ENCODE measurements around the gene IQCE.
"Not testable (repeated sequence)": the region's sequence is repeated elsewhere in the genome, so short reads cannot be mapped to it uniquely, and the experiment has no call there.

IQCE gene

DNA sequence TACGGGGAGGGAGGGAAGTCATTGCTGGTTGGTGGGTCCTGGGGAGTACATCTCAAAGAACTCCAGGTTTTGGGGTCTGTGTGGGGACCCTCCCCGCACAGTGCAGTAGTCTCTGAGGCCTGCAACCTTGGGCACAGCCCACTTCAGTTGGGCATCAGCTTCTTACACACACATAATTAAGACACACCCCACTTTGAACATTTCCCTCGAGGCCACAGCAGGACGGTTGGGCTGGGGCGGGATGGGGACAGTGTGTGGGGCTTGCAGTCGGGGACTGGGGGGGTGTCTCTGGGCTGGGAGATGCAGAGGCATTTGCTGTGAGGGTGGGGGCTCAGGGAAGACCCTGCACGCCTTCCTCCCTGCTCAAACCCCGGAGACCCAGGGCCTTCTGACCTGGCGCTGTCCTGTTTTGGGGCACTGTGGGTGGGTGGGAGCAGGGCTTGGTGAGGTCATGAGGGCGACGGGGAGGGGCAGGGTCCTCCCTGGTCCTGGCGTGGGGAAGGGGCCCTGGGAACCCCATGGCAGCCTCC lies 38.0 kb upstream of the IQCE start:
- no peak for DNase-seq (ENCODE audit: low spot score)

DNA sequence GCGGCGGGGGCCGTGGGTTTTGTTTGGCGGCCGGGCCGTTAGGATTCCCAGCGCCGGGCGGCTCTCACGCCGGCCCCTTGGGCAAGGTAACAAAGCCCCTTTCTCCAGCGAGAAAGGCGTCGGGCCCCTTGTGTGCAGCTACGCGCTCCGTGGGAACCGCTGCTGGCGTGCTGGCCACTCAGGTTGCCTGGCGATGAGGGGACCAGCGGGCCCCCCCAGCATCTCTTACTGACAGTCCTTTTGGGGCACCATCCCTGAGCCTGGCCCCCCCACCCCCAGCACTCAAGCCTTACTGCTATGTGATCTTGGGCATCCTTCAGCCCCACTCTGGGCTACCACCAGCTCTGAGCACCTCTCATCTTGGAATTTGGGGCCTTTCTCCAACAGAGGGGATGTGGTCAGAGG lies 37.4 kb upstream of the IQCE start:
- DNase-seq (ENCODE audit: low spot score) = no peak

DNA sequence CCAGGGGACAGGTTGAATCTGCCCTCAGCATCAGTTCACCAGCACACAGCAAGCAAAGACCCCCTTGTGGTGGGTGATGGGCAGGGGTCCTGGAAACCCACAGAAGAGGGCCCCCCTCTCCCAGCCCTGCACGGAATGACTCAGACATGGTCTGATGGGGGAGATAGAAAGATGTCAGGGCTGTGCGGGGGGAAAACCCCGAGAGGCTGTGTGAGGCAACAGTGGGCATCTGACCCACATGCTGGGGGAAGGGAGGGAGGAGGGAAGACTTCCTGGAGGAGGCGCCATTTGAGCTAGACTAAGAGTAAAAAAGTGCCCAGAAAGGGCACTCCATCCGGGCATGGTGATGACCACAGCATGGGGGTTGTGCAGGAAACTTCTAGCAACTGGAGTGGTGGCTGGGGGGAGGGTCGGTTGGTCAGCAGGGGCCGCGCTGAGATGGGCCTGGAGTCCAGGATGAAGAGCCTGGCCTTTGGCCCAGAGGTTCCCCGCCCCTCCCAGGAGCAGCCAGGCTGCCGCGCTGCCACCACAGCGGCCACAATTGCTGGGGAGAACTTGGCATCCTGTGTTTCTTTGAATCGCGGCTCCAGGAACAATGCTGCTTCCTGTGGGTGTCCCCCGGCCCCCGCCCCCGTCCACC lies 36.7 kb upstream of the IQCE start:
- DNase-seq (ENCODE audit: low spot score) = peak; percentile 89

DNA sequence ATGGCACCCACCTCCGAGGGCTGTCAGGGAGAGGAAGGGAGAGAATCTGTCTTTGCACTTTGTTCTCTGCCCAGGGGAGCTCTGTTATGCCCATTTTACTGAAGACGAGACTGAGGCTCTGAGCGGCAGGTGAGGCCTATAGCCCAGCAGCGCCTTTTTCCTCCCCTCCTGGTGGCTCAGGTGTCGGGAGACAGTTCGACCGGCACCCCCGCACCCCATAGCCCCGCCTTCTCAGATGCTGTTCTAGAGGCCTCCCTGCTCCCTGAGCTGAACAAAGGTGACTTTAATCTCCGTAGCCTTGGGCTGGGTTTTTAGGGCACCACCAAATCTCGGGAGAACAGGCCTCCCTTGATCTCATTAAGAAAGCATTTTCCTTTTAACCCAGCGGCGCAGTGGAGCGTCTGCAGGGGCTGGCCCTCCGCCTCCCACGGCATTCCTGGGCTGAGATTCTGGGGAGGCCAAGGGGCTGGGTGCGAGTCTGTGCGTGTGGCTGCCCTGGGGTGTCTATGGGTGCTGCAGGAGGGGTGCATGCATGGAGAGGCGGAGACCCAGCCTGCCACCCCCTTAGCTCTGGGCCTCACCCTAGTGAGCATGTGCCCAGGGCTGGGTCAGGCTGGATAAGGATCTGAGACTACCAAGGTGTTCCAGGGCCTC lies 35.9 kb upstream of the IQCE start:
- DNase-seq (ENCODE audit: low spot score) = peak; percentile 29

DNA sequence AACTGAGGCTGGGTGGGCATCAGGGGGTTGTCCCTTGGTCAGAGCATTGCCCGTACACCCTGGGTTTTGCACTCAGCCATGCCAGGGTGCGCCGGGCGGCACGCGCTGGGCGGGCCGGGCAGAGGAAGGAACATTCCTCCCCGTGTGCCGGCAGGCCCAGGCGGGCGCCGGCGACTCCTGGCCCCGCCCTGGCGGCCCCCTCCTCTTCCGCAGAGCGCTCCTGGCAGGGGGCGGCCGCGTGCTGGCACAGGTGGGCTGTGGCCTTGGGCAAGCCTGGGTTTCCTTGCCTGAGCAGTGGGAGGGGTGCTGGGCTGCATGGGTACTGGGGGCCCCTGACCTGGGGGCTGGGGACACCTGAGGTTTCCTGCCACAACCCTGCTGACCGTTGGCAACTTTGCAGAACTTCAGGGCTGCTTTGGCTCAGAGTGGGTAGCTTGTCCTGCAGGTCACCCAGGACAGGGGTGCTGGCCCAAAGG lies 35.3 kb upstream of the IQCE start:
- DNase-seq (ENCODE audit: low spot score) = no peak

DNA sequence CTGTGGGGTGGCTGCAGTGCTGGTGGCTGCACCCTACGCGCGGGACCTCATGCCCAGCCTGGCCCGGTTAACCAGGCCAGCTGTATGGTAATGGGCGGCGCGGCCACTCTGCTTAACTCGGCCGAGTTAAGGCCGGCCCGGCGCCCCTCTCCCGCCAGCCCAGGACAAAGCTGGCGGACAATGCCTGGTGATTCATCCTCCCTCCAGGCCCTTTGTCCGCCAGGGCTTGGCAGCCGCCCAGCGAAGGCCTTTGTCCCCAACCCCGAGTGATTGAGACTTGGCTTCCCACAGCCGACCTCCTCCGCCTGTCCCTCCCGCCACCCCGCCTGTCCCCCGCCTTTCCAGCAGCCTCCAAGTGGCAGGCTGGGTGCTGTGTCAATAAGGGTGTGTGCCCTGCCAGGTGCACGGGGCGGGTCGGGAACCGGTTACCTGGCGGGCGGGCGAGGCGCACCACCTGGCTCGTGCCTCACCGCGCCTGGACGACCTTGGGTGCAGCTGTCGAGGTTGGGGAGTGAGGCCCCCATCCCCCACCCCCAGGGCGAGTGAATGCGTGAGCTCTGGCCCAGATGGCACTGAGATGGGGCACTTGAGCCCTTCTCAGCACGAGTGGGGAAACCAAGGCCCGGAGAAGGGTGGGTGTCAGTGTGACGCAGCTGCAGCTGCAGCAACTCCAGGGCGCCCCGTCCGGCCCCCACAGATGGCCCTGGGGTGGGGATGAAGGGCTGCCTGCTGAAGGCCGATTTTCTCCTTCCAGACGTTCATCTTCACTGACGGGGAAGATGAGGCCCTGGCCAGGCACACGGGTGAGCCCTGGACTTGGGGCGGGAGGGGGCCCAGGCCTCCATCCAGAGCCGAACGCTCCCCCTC lies 34.6 kb upstream of the IQCE start:
- no peak for DNase-seq (ENCODE audit: low spot score)

DNA sequence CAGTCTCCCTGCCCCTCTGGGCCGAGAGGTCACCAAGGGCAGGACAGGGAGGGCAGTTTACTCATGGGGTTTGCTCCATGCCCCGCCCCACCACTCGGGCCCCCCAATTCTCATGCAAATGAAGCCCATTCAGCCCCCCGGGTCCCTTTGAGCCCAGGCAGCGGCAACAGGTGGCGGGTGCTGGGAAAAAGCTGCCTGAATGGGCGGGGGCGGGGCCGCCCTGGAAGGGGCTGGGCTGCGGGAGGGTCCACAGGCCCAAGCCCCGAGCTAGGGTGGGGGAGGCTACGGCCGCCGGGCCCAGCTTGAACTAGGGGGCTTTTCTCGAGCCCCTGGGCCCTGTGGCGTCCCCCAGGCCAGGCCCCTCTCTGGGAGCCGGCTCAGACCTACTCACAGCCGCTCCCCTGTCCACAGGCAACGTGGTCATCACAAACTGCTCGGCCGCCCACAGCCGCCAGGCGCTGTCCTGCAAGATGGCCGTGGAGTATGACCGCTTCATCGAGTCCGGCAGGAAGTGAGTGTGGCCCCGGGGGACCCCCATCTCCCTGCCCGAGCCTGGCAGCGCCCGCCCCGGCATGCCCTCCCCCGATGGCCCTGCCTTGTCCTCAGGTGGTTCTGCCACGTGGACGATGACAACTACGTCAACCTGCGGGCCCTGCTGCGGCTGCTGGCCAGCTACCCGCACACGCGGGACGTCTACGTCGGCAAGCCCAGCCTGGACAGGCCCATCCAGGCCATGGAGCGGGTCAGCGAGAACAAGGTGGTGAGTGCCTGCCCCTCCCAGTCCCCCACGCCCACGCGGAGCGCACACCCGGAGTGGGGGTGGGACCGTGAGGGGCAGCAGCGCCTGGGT lies 33.7 kb upstream of the IQCE start:
- DNase-seq (ENCODE audit: low spot score) = no peak

DNA sequence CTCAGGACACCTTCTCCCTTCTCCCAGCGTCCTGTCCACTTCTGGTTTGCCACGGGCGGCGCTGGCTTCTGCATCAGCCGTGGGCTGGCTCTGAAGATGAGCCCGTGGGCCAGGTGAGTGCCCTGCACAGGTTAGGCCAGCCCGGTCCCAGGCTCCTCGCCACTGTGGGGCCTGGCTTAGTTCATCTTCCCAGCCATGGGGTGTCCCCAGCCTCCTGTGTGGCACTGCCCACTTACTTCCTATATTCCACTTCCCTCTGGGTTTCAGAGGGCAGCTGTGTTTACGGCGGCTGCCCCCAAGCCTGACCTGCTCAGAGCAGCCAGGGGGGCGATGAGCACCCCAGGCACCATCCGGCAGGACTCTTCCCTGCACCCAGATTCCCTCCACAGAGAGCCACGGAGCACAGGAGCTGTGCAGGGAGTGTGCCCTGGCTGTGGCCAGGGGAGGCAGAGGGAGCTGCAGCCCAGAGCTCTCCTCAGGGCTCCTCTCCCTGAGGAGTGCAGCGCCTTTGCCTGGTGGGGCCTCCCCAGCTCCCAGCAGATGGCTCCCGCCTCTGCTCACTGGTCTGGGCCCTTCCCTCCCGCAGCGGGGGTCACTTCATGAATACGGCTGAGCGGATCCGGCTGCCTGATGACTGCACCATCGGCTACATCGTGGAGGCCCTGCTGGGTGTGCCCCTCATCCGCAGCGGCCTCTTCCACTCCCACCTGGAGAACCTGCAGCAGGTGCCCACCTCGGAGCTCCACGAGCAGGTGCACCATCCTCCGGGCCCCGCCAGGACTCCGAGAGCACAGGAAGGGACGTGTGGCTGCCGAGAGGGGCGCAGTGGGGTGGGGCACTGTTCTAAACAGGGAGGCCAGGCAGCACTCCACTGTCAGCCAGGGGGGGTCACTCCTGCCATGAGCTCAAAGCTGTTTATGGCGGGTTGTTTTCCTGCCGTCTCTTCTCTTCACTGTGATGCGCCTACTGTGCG lies 32.8 kb upstream of the IQCE start:
- DNase-seq (ENCODE audit: low spot score) = no peak

DNA sequence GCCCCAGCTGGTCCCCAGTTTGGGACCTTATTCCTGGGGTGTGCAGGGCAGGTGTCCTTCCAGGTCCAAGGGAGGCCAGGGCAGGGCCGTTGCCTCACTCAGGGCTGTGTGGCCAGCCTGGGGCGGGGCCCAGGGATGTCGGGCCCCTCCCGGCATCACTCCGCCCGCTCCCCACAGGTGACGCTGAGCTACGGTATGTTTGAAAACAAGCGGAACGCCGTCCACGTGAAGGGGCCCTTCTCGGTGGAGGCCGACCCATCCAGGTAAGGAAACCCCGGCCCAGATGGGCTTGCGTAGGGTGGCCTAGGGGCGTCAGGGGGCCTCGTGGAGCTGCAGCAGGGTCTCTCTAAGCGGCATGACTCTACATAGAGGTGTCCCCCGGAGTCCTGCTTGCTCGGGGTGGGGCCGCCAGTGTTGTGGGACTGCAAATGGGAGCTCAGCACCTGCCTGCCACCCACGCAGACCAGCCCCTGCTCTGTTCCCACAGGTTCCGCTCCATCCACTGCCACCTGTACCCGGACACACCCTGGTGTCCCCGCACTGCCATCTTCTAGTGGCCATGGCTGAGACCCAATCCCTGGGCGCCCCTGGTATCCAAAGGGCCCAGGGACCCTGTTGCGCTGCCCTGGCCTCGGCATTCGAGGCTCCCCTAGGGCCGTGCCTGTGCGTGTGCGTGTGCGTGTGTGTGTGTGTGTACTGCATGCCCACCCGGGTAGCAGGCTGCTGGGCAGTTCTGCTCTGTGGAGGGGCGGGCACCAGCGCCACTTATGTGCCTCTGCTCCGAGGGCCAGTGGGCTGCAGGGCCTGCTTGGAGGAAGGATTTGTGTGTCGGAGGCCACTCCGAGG lies 31.9 kb upstream of the IQCE start:
- DNase-seq (ENCODE audit: low spot score) = no peak

DNA sequence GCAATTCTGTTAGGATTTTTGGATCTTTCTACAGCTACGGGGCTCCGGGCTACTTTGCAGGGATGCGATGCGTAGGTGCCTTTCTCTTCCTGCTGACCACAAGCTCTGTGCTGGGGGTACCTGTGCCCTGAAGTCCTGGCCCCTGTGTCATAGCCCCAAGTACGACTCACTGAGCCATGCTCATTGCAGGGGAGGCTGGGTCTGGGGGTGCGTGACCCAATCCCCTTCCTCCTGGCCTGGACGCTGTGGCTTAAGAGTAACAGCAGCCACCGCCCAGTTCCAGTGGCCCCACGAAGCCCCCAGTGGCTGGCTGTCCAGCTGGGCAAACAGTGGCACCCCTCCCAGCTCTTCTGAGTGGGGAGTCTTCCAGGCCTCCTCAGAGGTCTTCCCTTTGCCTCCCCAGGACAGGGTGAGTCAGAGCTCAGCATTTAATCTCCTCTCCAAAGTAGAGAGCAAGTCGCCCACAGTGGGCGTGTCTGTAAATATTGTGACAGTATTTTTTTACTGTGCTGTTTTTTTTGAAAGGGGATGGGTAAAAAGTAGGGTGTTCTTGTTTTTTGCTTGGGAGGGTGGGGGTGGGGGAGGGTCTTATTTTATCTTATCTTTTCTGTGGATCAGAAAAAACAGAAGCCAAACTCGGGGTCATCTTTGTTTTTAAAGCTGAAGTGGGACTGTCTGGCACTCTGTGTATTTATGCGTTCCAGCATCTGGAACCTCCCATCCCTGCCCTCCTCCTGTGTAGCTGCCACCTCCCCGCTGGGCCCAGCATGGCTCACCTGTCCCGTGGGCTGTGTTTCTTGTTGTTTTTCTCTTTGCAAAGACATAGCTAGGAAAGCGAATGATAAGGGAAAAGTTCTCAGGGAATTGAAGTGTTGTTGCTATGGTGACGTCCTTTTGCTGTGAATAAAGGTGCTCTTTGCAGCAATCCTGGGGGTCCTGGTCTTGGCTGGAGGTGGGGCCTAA lies 31.0 kb upstream of the IQCE start:
- peak; percentile 80 for DNase-seq (ENCODE audit: low spot score)

DNA sequence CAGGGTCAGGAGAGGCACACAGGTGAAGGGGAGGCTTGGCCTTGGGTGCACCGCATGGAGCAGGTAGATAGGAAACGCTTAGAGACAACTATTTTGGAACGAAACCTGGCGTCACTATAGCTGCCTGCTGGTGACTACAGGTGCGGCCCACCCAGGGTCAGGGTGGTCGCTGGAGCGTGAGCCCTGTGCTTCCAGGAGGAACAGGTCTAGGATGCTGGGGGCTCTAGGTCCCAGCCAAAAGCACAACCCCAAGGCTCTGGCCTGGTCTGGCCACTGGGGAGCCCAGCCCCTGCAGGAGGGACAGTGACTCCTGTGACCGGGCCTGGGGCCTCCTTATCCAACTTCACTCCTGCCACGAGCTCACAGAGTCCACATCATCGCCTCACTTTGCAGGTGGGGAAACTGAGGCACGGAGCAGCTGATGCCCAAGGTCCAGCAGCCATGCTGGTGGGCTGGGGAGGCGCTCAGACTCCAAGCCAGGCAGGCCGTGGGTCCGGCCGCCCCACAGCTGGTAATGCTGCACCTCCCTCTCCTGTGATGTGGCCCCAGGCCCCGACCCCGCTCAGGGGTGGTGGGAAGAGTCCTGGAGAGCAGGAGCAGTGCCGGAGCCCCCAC lies 30.2 kb upstream of the IQCE start:
- DNase-seq (ENCODE audit: low spot score) = no peak

DNA sequence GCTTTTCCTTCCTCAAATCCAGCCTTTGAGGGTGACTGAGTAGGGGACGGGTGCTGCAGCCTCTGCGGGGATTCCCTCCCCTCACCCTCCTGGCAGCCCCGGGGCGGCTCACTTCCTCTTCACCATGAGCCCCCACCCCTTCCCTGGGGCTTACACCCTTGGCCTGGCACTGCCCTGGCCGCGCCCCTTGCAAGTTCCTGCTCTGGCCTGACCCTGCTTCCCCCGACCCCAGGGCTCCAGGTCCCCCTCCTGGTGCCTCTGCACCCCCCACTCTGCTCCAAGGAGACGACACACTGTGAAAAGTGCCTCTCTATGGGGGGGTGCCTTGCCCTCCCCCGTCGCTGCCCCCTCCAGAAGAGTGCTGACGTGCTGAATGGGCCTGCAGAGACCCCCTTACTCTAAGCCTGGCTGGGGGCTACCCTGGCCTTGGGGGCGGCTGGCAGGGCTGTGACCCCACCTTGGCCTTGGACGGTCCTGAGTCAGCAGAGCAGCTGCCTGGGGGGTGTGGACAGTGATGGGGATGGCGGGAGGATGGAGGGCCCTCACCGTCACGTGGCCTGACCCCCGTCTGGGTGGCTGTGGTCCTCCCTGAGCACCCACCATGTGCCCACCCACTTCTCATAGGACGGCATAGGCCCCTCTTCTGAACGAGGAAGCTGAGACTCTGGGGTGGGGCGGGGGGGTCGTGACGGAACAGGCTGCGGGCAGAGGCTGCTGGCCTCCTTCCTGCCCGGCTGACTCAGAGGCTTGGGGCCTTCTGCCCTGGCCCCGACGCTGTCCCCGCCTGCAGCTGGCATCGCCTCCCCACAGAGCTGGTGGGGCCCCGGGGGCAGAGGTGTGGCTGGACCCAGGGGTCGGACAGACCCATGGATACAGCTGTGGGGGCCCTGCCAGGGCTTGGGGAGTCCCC lies 29.4 kb upstream of the IQCE start:
- peak; percentile 70 for DNase-seq (ENCODE audit: low spot score)

DNA sequence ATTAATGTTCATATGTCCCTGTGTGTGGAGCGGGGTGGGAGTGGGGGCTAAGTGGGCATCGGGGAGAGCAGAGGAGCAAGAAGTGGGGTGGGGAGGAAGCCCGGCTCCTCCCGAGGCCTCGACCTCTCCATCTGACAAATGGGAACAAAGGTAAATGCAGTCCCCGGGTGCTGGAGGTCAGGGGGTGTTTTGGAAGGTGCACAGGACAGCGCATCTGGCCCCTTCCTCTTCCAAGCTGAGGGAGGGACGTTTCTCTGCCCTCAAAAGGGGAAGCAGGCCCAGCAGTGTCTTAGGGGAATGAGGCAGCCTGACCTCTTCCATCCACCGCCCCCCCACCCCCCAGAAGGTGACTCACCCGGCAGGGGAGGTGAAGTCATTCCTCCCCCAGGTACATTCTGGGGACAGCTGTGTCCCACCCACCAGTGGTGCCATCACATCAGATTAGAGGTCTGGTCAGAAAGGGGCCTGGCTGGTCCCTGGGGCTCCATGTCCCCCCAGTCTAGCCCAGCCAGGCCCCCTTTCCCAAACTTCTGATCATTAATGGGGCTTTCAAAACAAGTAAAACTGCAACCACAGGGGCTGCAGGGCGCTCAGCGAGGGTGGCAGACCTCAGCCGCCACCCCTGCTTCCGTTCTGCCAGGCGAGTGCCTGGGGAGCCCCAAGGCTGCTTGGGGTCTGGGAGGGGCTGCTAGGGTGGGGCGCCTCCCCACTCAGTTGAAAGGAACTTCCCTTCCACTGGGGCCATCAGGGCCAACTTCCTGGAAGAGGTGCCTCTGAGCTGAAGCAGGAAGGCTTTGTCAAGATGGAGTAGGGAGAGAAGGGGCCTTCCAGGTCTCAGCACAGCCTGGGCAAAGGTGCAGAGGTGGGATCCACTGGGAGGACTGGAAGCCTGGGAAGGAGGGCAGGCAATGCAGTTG lies 28.4 kb upstream of the IQCE start:
- DNase-seq (ENCODE audit: low spot score) = peak; percentile 89

DNA sequence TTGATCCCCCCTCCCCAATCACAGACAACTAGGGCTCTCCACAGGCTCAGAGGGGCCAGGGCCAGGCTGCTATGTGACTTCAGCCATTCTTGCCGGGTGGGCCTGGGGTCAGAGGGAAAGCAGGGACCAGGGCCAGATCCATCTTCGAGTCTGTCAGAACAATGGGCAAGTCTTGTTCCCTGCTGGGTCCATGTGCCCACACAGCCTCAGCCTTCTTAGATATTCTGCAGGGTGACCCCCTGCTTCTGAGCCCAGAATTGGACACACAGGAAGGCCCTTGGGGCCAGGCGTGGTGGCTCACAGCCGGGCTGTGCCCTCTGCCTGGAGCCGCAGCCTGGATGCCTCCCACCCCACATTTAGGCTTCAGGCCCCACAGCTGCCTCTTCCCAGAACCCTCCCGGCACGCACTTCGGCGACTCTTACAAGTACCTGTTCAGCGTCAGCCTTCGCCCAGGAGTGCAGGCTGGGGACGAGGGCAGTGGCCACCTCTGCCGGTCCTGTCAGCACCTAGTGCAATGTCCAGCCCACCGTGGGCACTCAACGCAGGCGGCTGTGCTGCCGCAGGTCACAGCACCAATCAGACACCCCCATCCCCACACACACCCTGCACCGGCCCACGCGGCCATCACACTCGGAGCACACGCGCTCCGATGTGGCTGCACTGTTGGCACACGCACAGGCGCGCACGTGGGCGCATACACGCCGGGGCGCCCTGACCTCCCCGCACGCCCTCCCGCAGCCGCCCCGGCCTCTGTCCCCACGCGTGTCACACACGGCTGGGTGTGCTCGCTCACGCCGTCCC lies 27.6 kb upstream of the IQCE start:
- not testable (repeated sequence) for DNase-seq (ENCODE audit: low spot score)

DNA sequence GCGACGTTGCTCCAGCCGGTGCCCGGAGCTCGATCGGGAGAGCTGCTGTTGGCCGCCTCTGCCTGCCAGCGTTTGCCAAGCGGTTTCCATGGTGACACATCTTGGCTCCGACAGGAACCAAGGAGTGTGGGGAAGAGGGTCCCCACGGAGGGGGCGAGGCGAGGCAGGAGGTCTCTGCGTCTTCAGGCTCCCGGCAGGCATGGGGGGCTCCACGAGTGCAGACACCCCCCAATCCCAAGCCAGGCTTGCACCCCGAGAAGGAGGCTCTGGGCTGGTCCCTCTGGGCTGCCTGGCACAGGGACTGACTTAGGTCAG lies 27.0 kb upstream of the IQCE start:
- not testable (repeated sequence) for DNase-seq (ENCODE audit: low spot score)

All from CD4-positive, alpha-beta T cell treated with Interleukin-2 at 100 ng/mL for 4 hours (primary cell).